Measurements from ENCODE around the gene RBFA. TPM values are rescaled to one million over a fixed set of nuclear protein-coding genes. Genes with fewer than 3 reads are reported as not detected.

RBFA gene
- total and polyA plus RNA-seq, 11 donors: 15.5 to 32.2 (median 21.6) TPM

DNA sequence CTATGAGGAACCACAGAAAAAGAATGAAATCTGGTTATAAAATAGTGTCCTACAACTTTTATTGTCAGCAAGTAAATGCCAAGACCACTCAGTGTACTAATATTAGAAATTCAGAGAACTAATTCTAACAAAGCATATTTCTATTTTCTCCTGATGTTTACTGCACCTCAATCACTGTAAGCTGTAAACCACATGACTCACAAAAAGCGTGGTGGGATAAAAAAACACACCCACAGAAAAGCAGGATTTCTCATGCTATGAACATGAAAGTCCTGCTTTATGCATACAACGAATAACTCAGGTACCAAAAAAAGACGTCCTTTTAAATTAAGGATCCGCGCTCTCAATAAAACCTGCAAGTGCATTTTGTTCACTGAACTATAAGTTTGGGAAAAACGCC lies 46.7 kb upstream of the RBFA start:
- H3K9me3 ChIP-seq: no peaks in the 10 kb centered on the region
- intact Hi-C loops (cut with DNase I): loop anchor here in 5 of 10 donors (2.0 to 10.0 kb wide), 6 partner anchors 35 to 83 kb away; partner anchors contain the start of genes RBFA (in 3 of the 5) and SLC66A2 (in 3 of the 5)
- no peak for DNase-seq
- H3K4me3 ChIP-seq: peak overlapping the region; percentile 67 to 99 (median 92)
- no peak for ATAC-seq
- 0 to 1% (median 1%) methylated on average over 6 of the region's 6 CpGs for WGBS, 4 donors
- TF ChIP-seq POLR2A (IDR thresholded peaks at IDR 0.05): no peak
- TF ChIP-seq, protein P1, sequence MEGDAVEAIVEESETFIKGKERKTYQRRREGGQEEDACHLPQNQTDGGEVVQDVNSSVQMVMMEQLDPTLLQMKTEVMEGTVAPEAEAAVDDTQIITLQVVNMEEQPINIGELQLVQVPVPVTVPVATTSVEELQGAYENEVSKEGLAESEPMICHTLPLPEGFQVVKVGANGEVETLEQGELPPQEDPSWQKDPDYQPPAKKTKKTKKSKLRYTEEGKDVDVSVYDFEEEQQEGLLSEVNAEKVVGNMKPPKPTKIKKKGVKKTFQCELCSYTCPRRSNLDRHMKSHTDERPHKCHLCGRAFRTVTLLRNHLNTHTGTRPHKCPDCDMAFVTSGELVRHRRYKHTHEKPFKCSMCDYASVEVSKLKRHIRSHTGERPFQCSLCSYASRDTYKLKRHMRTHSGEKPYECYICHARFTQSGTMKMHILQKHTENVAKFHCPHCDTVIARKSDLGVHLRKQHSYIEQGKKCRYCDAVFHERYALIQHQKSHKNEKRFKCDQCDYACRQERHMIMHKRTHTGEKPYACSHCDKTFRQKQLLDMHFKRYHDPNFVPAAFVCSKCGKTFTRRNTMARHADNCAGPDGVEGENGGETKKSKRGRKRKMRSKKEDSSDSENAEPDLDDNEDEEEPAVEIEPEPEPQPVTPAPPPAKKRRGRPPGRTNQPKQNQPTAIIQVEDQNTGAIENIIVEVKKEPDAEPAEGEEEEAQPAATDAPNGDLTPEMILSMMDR (IDR thresholded peaks at IDR 0.05): no peak
- H3K27ac ChIP-seq: peak overlapping the region in 11 of 12 donors; percentile 89 to 99 (median 97)
- H3K4me1 ChIP-seq: peaks cover 0 to 50% (median 25%) of the 10 kb centered on the region in 12 donors
- no peaks in the 10 kb centered on the region for H3K27me3 ChIP-seq
- H3K36me3 ChIP-seq: peaks cover 0 to 29% (median 13%) of the 10 kb centered on the region in 9 donors

DNA sequence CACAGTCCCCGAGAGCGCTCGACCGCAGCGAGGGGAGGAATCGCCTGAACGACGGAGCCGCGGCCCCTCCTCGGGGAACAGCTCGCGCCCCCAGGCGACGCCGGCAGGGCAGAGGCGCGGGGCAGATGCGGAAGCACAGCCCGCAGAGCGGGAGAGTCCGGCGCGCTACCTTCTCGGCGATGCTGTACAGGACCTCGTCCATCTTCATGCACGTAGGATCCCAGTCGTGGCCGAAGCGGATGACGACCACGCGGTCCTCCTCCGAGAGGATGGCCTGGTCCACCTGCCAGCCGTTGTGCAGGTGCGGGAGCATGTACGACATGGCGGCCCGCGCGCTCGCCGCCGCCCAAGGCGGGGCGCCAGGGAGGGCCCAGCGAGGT lies 46.2 kb upstream of the RBFA start:
- Histone ChIP-seq H3K27me3 (no peaks in the 10 kb centered on the region), H3K36me3 (peaks cover 0 to 29% (median 10%) of the 10 kb centered on the region in 9 donors), H3K4me1 (peaks cover 0 to 46% (median 21%) of the 10 kb centered on the region in 12 donors), H3K27ac (peak overlapping the region; percentile 84 to 99 (median 96)), H3K4me3 (peak overlapping the region; percentile 67 to 99 (median 92)), H3K9me3 (no peaks in the 10 kb centered on the region)
- 0 to 1% (median 0%) methylated on average over 42 to 48 of the region's 48 CpGs for WGBS, 4 donors
- intact Hi-C loops (cut with DNase I): loop anchor here in 7 of 10 donors (1.0 to 10.0 kb wide), 10 partner anchors 36 to 83 kb away; partner anchors contain the start of genes RBFA (in 5 of the 7) and SLC66A2 (in 2 of the 7)
- no peak for TF ChIP-seq POLR2A (IDR thresholded peaks at IDR 0.05)
- TF ChIP-seq, protein P1 (IDR thresholded peaks at IDR 0.05): peak in 6 of 12 donors; percentile 21 to 56 (median 47)
- ATAC-seq: peak; percentile 7 to 75 (median 67)
- peak; percentile 55 to 83 (median 65) for DNase-seq

DNA sequence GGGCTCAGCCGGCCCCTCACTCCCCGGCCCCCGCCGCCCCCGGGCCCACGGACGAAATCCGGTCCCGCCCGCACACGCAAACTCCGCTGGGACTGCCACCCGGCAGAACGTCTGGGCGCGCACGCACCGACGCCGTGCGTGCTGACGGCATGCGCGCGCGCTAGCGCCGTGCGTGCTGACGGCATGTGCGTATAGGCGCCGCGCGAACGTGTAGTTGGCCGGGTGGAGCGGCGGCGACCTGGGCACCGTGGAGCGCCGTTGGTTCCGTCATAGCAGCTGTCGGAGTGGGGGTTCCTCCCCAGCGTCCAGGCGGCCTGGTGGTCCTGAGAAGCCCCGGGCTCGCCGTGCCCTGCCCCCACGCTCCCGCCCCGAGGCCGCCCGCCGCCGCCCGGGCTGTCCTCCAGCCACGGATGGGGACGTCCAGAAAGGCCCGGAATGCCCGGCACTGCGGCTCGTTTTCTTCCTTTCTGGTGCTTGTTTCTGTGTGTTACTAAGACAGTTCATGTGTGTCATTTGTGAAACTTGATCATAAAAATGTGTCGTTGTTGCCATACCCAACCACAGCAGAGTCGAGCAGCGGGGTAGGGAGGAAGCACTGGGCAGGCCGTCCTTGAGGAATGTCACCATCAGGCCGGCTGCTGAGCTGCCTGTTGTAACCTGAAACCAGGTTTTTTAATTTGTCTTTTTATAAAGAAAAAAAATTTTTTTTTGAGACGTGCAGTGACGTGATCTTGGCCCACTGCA lies 45.6 kb upstream of the RBFA start, which contains the start of gene TXNL4A:
Gene TXNL4A (minus strand): TSS at position 113 of the 744 bp plus-strand sequence. CDS start 171 bp downstream, outside the sequence.
- Histone ChIP-seq H3K27ac (peak within 1 kb of the TSS; percentile 84 to 99 (median 96)), H3K27me3 (no peaks in the 10 kb centered on the region), H3K4me1 (peaks cover 0 to 40% (median 19%) of the 10 kb centered on the region in 12 donors), H3K36me3 (peaks cover 0 to 29% (median 10%) of the 10 kb centered on the region in 9 donors), H3K9me3 (no peaks in the 10 kb centered on the region), H3K4me3 (peak within 1 kb of the TSS; percentile 67 to 99 (median 92))
- intact Hi-C loops (cut with DNase I): loop anchor here in 7 of 10 donors (1.0 to 10.0 kb wide), 10 partner anchors 36 to 84 kb away; partner anchors contain the start of genes RBFA (in 5 of the 7) and SLC66A2 (in 2 of the 7)
- WGBS, 4 donors: 0 to 1% (median 1%) methylated on average over 23 to 71 of the region's 71 CpGs
- TF ChIP-seq POLR2A (IDR thresholded peaks at IDR 0.05): peak; percentile 58 to 94
- TF ChIP-seq, protein P1 (IDR thresholded peaks at IDR 0.05): no peak
- DNase-seq (peak; percentile 86 to 93 (median 90)), ATAC-seq (peak; percentile 97 to 99 (median 98))

DNA sequence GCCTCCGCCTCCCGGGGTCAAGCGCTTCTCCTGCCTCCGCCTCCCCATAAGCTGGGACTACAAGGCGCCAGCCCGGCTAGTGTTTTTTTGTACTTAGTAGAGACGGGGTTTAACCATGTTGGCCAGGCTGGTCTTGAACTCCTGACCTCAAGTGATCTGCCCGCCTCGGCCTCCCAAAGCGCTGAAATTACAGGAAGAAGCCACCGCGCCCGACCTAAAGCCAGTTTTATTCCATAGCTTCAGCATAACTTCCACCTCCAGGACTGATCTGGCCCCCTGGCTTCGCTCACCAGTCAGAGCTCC lies 45.1 kb upstream of the RBFA start:
- H3K4me1 ChIP-seq: peaks cover 0 to 35% (median 19%) of the 10 kb centered on the region in 12 donors
- DNase-seq (no peak), ATAC-seq (no peak)
- peak overlapping the region; percentile 84 to 99 (median 96) for H3K27ac ChIP-seq
- peaks cover 0 to 25% (median 10%) of the 10 kb centered on the region in 9 donors for H3K36me3 ChIP-seq
- TF ChIP-seq, protein P1 (IDR thresholded peaks at IDR 0.05): no peak
- no peak for TF ChIP-seq POLR2A (IDR thresholded peaks at IDR 0.05)
- H3K27me3 ChIP-seq: no peaks in the 10 kb centered on the region
- no peaks in the 10 kb centered on the region for H3K9me3 ChIP-seq
- H3K4me3 ChIP-seq: peak overlapping the region; percentile 67 to 99 (median 92)
- intact Hi-C loops (cut with DNase I): loop anchor here in 6 of 10 donors (2.0 to 10.0 kb wide), 9 partner anchors 37 to 84 kb away; partner anchors contain the start of genes RBFA (in 4 of the 6) and SLC66A2 (in 2 of the 6)
- WGBS, 4 donors: 47 to 68% (median 62%) methylated on average over 14 of the region's 14 CpGs

All from heart left ventricle (tissue), 16 donors.